HG02970 (cell line): ENCODE data around the gene BCAS1.

Experiments used
- ATAC-seq: cut with Tn5 transposase; IDR thresholded peaks from one replicate; pipeline ENCODE4 v1.9.1; 2021; ENCODE audit warnings: mild to moderate bottlenecking, moderate library complexity, moderate number of reproducible peaks; ENCODE audit not compliant: unreplicated experiment, low FRiP score

The BCAS1 gene

GRCh38 chr20:53970232-53970631 is 100.2 kb downstream of the BCAS1 start:
- no peak for ATAC-seq

GRCh38 chr20:53967527-53967926 is 102.9 kb downstream of the BCAS1 start:
- no peak for ATAC-seq

- no peak for ATAC-seq
These were observed 103.5 kb downstream of the BCAS1 start for GRCh38 chr20:53966774-53967398.

- ATAC-seq: no peak
These were observed 105.7 kb downstream of the BCAS1 start for GRCh38 chr20:53964501-53965253.

GRCh38 chr20:53964067-53964466 is 106.3 kb downstream of the BCAS1 start:
- ATAC-seq: no peak

GRCh38 chr20:53963635-53964034 is 106.8 kb downstream of the BCAS1 start:
- ATAC-seq: no peak

- ATAC-seq: no peak
These were observed 108.0 kb downstream of the BCAS1 start for GRCh38 chr20:53962388-53962787.

GRCh38 chr20:53961527-53961926 is 108.9 kb downstream of the BCAS1 start:
- ATAC-seq: no peak

GRCh38 chr20:53960579-53961272 is 109.7 kb downstream of the BCAS1 start:
- no peak for ATAC-seq

GRCh38 chr20:53959911-53960578 is 110.3 kb downstream of the BCAS1 start:
- ATAC-seq: no peak

- no peak for ATAC-seq
These were observed 112.1 kb downstream of the BCAS1 start for GRCh38 chr20:53958260-53958659.

GRCh38 chr20:53957451-53958172 is 112.8 kb downstream of the BCAS1 start:
- no peak for ATAC-seq

- ATAC-seq: no peak
These were observed 114.2 kb downstream of the BCAS1 start for GRCh38 chr20:53956013-53956715.

- no peak for ATAC-seq
These were observed 115.4 kb downstream of the BCAS1 start for GRCh38 chr20:53954723-53955658.

- ATAC-seq: no peak
These were observed 117.8 kb downstream of the BCAS1 start for GRCh38 chr20:53952528-53953096.

- ATAC-seq: no peak
These were observed 119.8 kb downstream of the BCAS1 start for GRCh38 chr20:53950578-53950977.

- no peak for ATAC-seq
These were observed 120.4 kb downstream of the BCAS1 start for GRCh38 chr20:53950031-53950430.

GRCh38 chr20:53949319-53949839 is 121.0 kb downstream of the BCAS1 start:
- ATAC-seq: no peak
